Measurements from ENCODE around the gene XPNPEP3.
"Not testable (repeated sequence)": the region's sequence is repeated elsewhere in the genome, so short reads cannot be mapped to it uniquely, and the experiment has no call there.

XPNPEP3 gene

GRCh38 chr22:40856513-40857308, at the start of gene XPNPEP3, which contains the start of gene ST13:
Gene XPNPEP3 (plus strand): TSS chr22:40857148. CDS start chr22:40857182, 34 bp downstream.
Gene ST13 (minus strand): TSS chr22:40856639. CDS start chr22:40856540, 99 bp downstream.
- peak; percentile 93 for DNase-seq (ENCODE audit: low read depth)

DNA sequence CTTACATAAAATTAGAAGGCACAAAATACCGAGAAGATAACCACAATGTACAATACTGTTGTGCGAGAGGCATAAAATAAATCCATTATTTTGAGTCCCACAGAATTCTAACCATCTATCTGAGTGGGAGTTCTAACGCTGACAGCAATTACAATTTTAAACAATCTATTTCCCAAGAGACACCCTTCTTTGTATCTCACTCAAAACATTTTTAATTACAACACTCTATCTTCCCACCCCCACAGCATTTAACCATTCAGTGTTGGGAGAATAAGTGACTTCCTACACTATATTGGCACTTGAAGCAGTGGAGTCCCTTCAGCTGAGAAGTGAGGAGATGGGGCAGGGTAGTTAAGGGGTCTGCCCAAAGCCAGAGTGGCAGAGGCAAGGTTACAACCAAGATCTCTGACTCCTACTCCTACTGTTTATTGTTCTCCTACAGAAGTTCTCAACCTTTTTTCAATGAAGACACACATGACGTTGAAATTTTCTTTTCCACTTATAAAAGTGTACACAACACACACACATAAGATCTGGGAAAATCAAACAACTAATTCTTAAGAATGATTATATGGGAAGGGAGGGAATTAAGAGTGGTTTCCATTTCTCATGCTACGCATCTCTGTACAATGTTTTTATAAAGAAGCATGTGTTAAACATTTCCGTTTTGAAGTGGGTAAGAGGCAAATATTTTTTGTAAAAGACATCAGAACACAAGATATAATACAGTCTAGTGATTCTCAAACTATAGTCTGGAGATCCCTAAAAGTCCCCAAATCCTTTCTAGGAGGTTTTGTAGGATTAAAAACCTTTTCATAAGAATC, 48.7 kb upstream of the XPNPEP3 start:
- no peak for DNase-seq (ENCODE audit: low read depth)

- no peak for DNase-seq (ENCODE audit: low read depth)
Measured at GRCh38 chr22:40813912-40814315, 43.0 kb upstream of the XPNPEP3 start.

- DNase-seq (ENCODE audit: low read depth) = no peak
Measured at GRCh38 chr22:40817737-40818136, 39.2 kb upstream of the XPNPEP3 start.

- DNase-seq (ENCODE audit: low read depth) = no peak
Measured at GRCh38 chr22:40818192-40818746, 38.7 kb upstream of the XPNPEP3 start.

- DNase-seq (ENCODE audit: low read depth) = peak; percentile 67
Measured at GRCh38 chr22:40818747-40819598, 38.0 kb upstream of the XPNPEP3 start, which contains the start of gene SLC25A17. Gene SLC25A17 (minus strand): TSS chr22:40819346. CDS start chr22:40819248, 98 bp downstream.

- no peak for DNase-seq (ENCODE audit: low read depth)
Measured at GRCh38 chr22:40819599-40820140, 37.3 kb upstream of the XPNPEP3 start.

DNA sequence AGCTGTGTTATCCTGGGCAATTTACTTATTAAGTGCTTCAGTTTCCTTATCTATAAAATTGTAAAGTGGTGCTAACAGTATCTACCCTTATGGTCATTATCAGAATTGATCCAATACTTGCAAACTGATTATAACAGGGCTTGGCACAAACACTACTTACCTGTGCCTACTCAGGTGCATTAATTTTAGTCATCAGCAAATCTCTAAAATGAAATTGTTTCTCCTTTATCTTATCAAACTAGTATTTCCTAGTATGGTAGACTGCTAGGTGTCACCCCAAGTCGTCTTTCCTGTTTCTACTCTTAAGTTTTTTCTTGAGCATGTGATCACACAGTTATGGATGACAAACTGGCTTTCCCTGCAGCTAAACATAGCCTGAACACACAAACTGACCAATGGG, 33.5 kb upstream of the XPNPEP3 start:
- DNase-seq (ENCODE audit: low read depth) = no peak

DNA sequence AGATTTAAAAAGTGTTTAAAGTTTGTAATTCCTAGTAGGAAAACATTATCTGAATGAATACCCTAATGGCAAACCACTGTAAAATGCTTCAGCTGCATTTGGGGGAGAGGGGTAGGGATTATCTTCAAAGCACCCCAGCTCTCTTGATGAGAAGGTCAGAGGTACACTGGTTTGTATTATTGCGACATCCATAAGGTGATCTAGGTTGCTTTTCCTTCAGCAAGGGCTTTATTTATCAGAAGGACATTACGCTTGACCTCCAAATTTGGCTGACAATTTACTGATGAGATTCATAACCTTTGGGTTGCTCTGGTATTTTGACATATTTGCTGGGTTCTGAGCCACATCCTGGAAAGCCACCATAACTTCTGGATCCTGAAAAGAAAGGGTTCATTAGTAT, 30.7 kb upstream of the XPNPEP3 start:
- DNase-seq (ENCODE audit: low read depth) = not testable (repeated sequence)

- no peak for DNase-seq (ENCODE audit: low read depth)
Measured at GRCh38 chr22:40826984-40827741, 29.8 kb upstream of the XPNPEP3 start.

- no peak for DNase-seq (ENCODE audit: low read depth)
Measured at GRCh38 chr22:40829131-40829530, 27.8 kb upstream of the XPNPEP3 start.

- DNase-seq (ENCODE audit: low read depth) = no peak
Measured at GRCh38 chr22:40834619-40835018, 22.3 kb upstream of the XPNPEP3 start.

GRCh38 chr22:40838486-40838885, 18.5 kb upstream of the XPNPEP3 start:
- DNase-seq (ENCODE audit: low read depth) = no peak

DNA sequence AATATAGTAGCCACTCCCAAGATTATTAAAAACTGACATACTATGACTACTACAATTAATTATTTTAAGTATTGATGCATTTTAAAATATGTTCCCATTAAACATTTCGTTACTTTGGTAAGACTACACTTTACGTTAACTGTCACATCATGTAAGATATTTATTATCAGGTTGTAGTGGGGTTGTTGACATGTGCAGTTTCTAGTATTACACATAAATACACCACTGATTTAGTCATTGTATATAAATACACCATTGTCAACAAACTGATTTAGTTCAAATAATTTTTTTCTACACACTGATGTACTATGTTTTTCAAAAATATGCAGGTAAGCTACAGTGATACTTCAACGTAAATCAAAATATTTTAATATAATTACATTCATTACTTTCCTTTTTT, 12.0 kb upstream of the XPNPEP3 start:
- DNase-seq (ENCODE audit: low read depth) = no peak

DNA sequence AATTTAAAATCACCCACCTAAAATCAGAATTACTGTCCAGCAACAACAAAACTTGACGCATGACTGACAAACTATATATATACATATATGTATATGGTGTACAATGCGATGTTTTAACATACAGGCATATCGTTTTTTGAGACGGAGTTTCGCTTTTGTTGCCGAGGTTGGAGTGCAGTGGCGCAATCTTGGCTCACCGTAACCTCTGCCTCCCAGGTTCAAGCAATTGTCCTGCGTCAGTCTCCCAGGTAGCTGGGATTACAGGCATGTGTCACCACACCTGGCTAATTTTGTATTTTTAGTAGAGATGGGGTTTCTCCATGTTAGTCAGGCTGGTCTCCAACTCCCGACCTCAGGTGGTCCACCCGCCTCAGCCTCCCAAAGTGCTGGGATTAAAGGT, 11.1 kb upstream of the XPNPEP3 start:
- DNase-seq (ENCODE audit: low read depth) = not testable (repeated sequence)

GRCh38 chr22:40853333-40853732, 3.6 kb upstream of the XPNPEP3 start:
- no peak for DNase-seq (ENCODE audit: low read depth)

DNA sequence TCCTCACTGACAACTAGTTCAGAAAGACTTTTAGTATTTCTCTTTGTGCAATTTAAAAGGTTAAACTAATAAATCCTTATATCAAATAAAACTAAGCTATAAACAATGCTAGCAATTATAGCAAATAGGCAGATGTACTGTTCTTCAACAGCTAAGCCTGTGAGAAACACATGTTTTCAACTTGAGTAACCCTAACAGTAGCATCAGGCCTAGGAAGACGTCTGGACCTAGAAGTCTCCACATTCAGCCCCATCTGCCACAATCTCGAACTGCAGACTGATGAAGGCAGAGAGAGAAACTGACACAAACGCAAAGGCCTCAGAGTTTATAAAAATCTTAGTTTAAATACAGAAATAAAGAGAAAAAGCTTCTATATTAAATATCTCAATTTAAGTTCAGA, 3.0 kb upstream of the XPNPEP3 start:
- DNase-seq (ENCODE audit: low read depth) = no peak

DNA sequence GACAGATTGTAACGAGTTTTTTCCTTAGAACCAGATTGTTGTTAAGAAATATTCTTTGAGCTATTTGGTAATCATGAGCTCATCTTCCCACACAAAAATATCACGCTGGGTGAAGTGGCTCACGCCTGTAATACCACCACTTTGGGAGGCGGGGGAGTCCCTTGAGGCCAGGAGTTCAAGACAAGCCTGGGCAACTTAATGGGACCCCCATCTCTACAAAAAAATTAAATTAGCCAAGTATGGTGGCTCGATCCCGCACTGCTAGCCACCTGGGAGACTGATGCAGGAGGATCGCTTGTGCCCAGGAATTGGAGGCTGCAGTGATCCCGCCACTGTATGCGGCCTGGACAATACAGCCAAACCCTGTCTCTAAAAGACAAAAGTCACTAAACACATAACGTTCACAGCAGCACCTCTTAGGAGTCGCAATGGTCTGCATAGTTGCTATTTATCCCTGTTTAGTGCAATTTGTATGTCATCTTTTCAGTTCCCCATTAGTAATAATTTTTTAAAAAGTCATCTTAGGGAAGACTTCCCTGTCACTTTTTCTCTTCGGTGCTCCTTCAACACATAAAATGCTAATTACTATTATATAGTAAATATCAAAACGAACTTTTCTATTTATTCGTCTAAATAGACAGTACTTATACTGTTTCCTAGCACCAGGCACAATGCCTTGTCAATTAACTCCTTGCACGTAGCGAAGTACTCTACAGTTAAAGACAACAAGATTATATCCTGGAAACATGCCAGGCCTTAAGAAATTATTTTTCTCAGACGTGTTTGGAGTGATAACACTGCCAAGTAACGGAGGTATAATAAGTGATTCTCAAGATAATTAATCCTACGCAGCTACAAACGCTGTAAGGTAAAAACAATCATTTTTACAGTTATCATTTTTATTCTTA, 1.6 kb upstream of the XPNPEP3 start:
- no peak for DNase-seq (ENCODE audit: low read depth)

- no peak for DNase-seq (ENCODE audit: low read depth)
Measured at GRCh38 chr22:40855979-40856512, 902 bp upstream of the XPNPEP3 start.

Data from stimulated activated CD8-positive, alpha-beta memory T cell treated with anti-CD3 and anti-CD28 coated beads, Interleukin-15, amount 100 ng/mL, for 1 hour (primary cell).